OCI-LY3 (cell line): ENCODE data around the gene FAM217B.

ENCODE experiments used
- H2AFZ ChIP-seq: fragments of 200-600, 300-600 bp; shearing (Covaris generic); 2 replicates; pipeline ENCODE4 v1.6.0; 2014; ENCODE audit warnings: antibody characterized with exemption, low read depth, low read length
- H3K27ac ChIP-seq: fragments of 200-600, 300-600 bp; sonication (generic); 2 replicates; pipeline ENCODE4 v1.5.1; 2014; ENCODE audit warnings: mild to moderate bottlenecking, low read length, moderate library complexity, mixed read lengths
- H3K27me3 ChIP-seq: fragments of 200-600, 300-600 bp; sonication (generic); 2 replicates; pipeline ENCODE4 v1.6.1; 2014; ENCODE audit warnings: low read depth, low read length, mixed read lengths
- H3K36me3 ChIP-seq: fragments of 200-600, 300-600 bp; sonication (generic); replicated peaks from 2 replicates; pipeline ENCODE3; 2014; ENCODE audit warnings: low read depth, low read length, mixed read lengths
- H3K4me1 ChIP-seq: fragments of 300-600, 200-600 bp; sonication (generic); 2 replicates; pipeline ENCODE4 v1.6.1; 2014; ENCODE audit warnings: low read length, mixed read lengths
- H3K4me2 ChIP-seq: fragments of 200-600, 300-600 bp; sonication (generic); 2 replicates; pipeline ENCODE4 v1.6.1; 2014; ENCODE audit warnings: low read length, mixed read lengths
- H3K4me3 ChIP-seq: fragments of 300-600, 200-600 bp; sonication (generic); 2 replicates; pipeline ENCODE4 v1.5.1; 2014; ENCODE audit warnings: antibody characterized with exemption, mild to moderate bottlenecking, low read length, moderate library complexity
- H3K79me2 ChIP-seq: fragments of 300-600, 200-600 bp; shearing (Covaris generic); 2 replicates; pipeline ENCODE4 v1.6.1; 2014; ENCODE audit warnings: mild to moderate bottlenecking, low read length, mixed read lengths
- H3K9ac ChIP-seq: fragments of 300-600, 200-600 bp; shearing (Covaris generic); 2 replicates; pipeline ENCODE4 v1.6.0; 2014; ENCODE audit warnings: mild to moderate bottlenecking, low read length, moderate library complexity
- H3K9me3 ChIP-seq: fragments of 200-600, 300-600 bp; shearing (Covaris generic); 2 replicates; pipeline ENCODE4 v1.6.1; 2014; ENCODE audit warnings: low read length, mixed read lengths; ENCODE audit not compliant: insufficient read depth
- H4K20me1 ChIP-seq: fragments of 200-600, 300-600 bp; sonication (generic); 2 replicates; pipeline ENCODE4 v1.6.1; 2016; ENCODE audit warnings: low read length, mixed read lengths; ENCODE audit not compliant: insufficient read depth
- CTCF ChIP-seq: fragments of 200-600, 300-600 bp; sonication (generic); IDR thresholded peaks from 2 replicates; pipeline ENCODE4 v1.5.1; 2014; ENCODE audit warnings: antibody characterized with exemption, low read length, low read depth
- EZH2phosphoT487 ChIP-seq: fragments of 200-600 bp; shearing (Covaris generic); IDR thresholded peaks from 2 replicates; pipeline ENCODE4 v1.6.1; 2018; ENCODE audit warnings: antibody characterized with exemption, mixed run types, low read depth

Gene FAM217B

GRCh38 chr20:59939052-59939878 lies 924 bp upstream of the FAM217B start:
- Histone ChIP-seq H3K9ac (peak overlapping the region; percentile 92), H2AFZ (peak overlapping the region; percentile 99; the same call in 1 of the 2 replicates), H3K4me3 (peak overlapping the region; percentile 86), H3K4me2 (peak overlapping the region; percentile 90), H4K20me1 (no peaks in the 10 kb centered on the region), H3K4me1 (peaks cover 8% of the 10 kb centered on the region), H3K9me3 (no peaks in the 10 kb centered on the region), H3K79me2 (peaks cover 9% of the 10 kb centered on the region), H3K36me3 (peaks cover 8% of the 10 kb centered on the region), H3K27me3 (no peaks in the 10 kb centered on the region), H3K27ac (no peak overlapping the region)
- TF ChIP-seq CTCF (no peak), EZH2phosphoT487 (no peak)

- Histone ChIP-seq H3K4me2 (peak overlapping the region; percentile 90), H3K36me3 (peaks cover 14% of the 10 kb centered on the region), H3K4me1 (peaks cover 8% of the 10 kb centered on the region), H4K20me1 (no peaks in the 10 kb centered on the region), H3K27me3 (no peaks in the 10 kb centered on the region), H3K27ac (peak overlapping the region; percentile 18; the same call in 1 of the 2 replicates), H3K9me3 (no peaks in the 10 kb centered on the region), H3K4me3 (peak overlapping the region; percentile 86), H2AFZ (peak overlapping the region; percentile 99), H3K9ac (peak overlapping the region; percentile 92), H3K79me2 (peaks cover 9% of the 10 kb centered on the region)
- TF ChIP-seq EZH2phosphoT487: no peak
- no peak for TF ChIP-seq CTCF
Observed at GRCh38 chr20:59939879-59940128, 385 bp upstream of the FAM217B start.

GRCh38 chr20:59940956-59941294 lies 736 bp downstream of the FAM217B start:
- no peak for TF ChIP-seq EZH2phosphoT487
- TF ChIP-seq CTCF: no peak
- peaks cover 17% of the 10 kb centered on the region for H3K36me3 ChIP-seq

GRCh38 chr20:59942245-59942644 lies 2.1 kb downstream of the FAM217B start:
- H3K79me2 ChIP-seq: peaks cover 9% of the 10 kb centered on the region
- no peak overlapping the region for H3K9ac ChIP-seq
- H3K27me3 ChIP-seq: no peaks in the 10 kb centered on the region
- H3K9me3 ChIP-seq: no peaks in the 10 kb centered on the region
- no peak overlapping the region for H3K4me2 ChIP-seq
- TF ChIP-seq CTCF: no peak
- H4K20me1 ChIP-seq: no peaks in the 10 kb centered on the region
- peaks cover 17% of the 10 kb centered on the region for H3K36me3 ChIP-seq
- H3K27ac ChIP-seq: no peak overlapping the region
- H3K4me3 ChIP-seq: no peak overlapping the region
- H3K4me1 ChIP-seq: peaks cover 8% of the 10 kb centered on the region
- no peak overlapping the region for H2AFZ ChIP-seq

More at GRCh38 chr20:59940956-59941294, 736 bp downstream of the FAM217B start:
- Histone ChIP-seq H3K4me1 (peaks cover 8% of the 10 kb centered on the region), H3K9me3 (no peaks in the 10 kb centered on the region), H3K27me3 (no peaks in the 10 kb centered on the region), H3K9ac (peak overlapping the region; percentile 92), H4K20me1 (no peaks in the 10 kb centered on the region), H2AFZ (peak overlapping the region; percentile 97), H3K4me2 (peak overlapping the region; percentile 90), H3K27ac (peak overlapping the region; percentile 78), H3K4me3 (peak overlapping the region; percentile 86), H3K79me2 (peaks cover 9% of the 10 kb centered on the region)
